Brain microvascular endothelial cell (primary cell): Measurements from ENCODE around the gene ALAS2.
A peak's percentile ranks its signal among the peaks of the same experiment; 100 is the strongest.
"Not testable (repeated sequence)": the region's sequence is repeated elsewhere in the genome, so short reads cannot be mapped to it uniquely, and the experiment has no call there.

Source experiments
- DNase-seq: peaks from one replicate; pipeline ENCODE4 v3.0.0-alpha.2; 2020
- H3K27ac ChIP-seq: fragments of 250-450 bp; sonication (Bioruptor Pico); 2 replicates; pipeline ENCODE4 v1.5.1; 2020; ENCODE audit warnings: mild to moderate bottlenecking, moderate library complexity
- H3K27me3 ChIP-seq: fragments of 250-450 bp; sonication (Bioruptor Pico); replicated peaks from 2 replicates; pipeline ENCODE4 v1.5.1; 2020; ENCODE audit warnings: mild to moderate bottlenecking
- H3K36me3 ChIP-seq: fragments of 250-450 bp; sonication (Bioruptor Pico); replicated peaks from 2 replicates; pipeline ENCODE4 v1.5.1; 2020; ENCODE audit warnings: mild to moderate bottlenecking
- H3K4me3 ChIP-seq: 2 replicates; pipeline ENCODE4 v1.5.1; 2011; ENCODE audit warnings: low read depth, mild to moderate bottlenecking, control low read depth, low read length, moderate library complexity
- CTCF ChIP-seq: IDR thresholded peaks from 2 replicates; pipeline ENCODE4 v1.5.1; 2011; ENCODE audit warnings: low read depth, mild to moderate bottlenecking, moderate library complexity, low read length, control low read depth, inconsistent platforms; ENCODE audit errors: missing control alignments
- in situ Hi-C: cut with HindIII; loops from 2 replicates; pipeline ENCODE4 v1.10.0; 2017; ENCODE audit warnings: low sequenced_read_pairs, low pct_ligation_motif_present

The ALAS2 gene

GRCh38 chrX:55056820-55057674, 26.3 kb upstream of the ALAS2 start:
- TF ChIP-seq CTCF = no peak
- DNase-seq = peak; percentile 79
- no peaks in the 10 kb centered on the region for H3K36me3 ChIP-seq
- H3K27me3 ChIP-seq = no peaks in the 10 kb centered on the region
- in situ Hi-C loops = no loop called here
- no peak overlapping the region for H3K4me3 ChIP-seq
- peak overlapping the region; percentile 53 for H3K27ac ChIP-seq

- H3K4me3 ChIP-seq, H3K36me3 ChIP-seq, H3K27ac ChIP-seq, in situ Hi-C loops, DNase-seq, H3K27me3 ChIP-seq: not testable (repeated sequence)
Measured at GRCh38 chrX:55050599-55050998, 19.8 kb upstream of the ALAS2 start.

- H3K27ac ChIP-seq = no peak overlapping the region
- no peak for TF ChIP-seq CTCF
- no peaks in the 10 kb centered on the region for H3K27me3 ChIP-seq
- no peaks in the 10 kb centered on the region for H3K36me3 ChIP-seq
- in situ Hi-C loops = no loop called here
- H3K4me3 ChIP-seq = no peak overlapping the region
- DNase-seq = no peak
Measured at GRCh38 chrX:55041514-55041913, 10.7 kb upstream of the ALAS2 start.

- in situ Hi-C loops = no loop called here
- H3K27me3 ChIP-seq = no peaks in the 10 kb centered on the region
- H3K4me3 ChIP-seq = no peak overlapping the region
- no peak overlapping the region for H3K27ac ChIP-seq
- TF ChIP-seq CTCF = no peak
- peak; percentile 37 for DNase-seq
- no peaks in the 10 kb centered on the region for H3K36me3 ChIP-seq
Measured at GRCh38 chrX:55039471-55039870, 8.7 kb upstream of the ALAS2 start.

- no peak for TF ChIP-seq CTCF
- Histone ChIP-seq H3K27ac (no peak overlapping the region), H3K27me3 (no peaks in the 10 kb centered on the region), H3K4me3 (no peak overlapping the region), H3K36me3 (no peaks in the 10 kb centered on the region)
- no peak for DNase-seq
- in situ Hi-C loops = no loop called here
Measured at GRCh38 chrX:55033429-55033828, 2.7 kb upstream of the ALAS2 start.

GRCh38 chrX:55029291-55029690, 1.5 kb downstream of the ALAS2 start:
- DNase-seq = no peak
- no peak for TF ChIP-seq CTCF
- in situ Hi-C loops = no loop called here
- Histone ChIP-seq H3K4me3 (no peak overlapping the region), H3K27me3 (no peaks in the 10 kb centered on the region), H3K27ac (no peak overlapping the region), H3K36me3 (no peaks in the 10 kb centered on the region)
